ENCODE measurements around the gene CBLN4. TPM values are rescaled to one million over a fixed set of nuclear protein-coding genes. Genes with fewer than 3 reads are reported as not detected.

CBLN4 gene
- total RNA-seq: not detected in 2 replicates

DNA sequence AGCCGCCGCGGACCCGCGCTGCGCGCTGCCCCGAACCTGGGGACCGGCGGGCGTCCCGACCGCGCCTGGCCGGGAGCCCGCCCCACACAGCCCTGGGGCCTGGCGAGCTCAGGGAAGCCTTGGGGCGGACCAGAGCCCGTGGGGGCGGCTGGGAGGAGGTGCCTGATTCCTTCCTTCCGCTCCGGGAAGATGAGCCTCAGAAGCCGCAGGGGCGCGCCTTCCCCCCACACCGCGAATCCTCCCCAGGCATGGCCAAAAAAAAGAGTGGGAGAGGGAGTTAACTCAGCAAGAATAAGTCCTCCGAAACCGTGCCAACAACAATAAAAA, at the start of gene CBLN4:
TSS of gene CBLN4 (minus strand) at position 131 of the 327 bp plus-strand sequence. CDS start 1,348 bp downstream, outside the sequence.
- no peak for DNase-seq (ENCODE audit: low read depth)
- TF ChIP-seq, protein P1, sequence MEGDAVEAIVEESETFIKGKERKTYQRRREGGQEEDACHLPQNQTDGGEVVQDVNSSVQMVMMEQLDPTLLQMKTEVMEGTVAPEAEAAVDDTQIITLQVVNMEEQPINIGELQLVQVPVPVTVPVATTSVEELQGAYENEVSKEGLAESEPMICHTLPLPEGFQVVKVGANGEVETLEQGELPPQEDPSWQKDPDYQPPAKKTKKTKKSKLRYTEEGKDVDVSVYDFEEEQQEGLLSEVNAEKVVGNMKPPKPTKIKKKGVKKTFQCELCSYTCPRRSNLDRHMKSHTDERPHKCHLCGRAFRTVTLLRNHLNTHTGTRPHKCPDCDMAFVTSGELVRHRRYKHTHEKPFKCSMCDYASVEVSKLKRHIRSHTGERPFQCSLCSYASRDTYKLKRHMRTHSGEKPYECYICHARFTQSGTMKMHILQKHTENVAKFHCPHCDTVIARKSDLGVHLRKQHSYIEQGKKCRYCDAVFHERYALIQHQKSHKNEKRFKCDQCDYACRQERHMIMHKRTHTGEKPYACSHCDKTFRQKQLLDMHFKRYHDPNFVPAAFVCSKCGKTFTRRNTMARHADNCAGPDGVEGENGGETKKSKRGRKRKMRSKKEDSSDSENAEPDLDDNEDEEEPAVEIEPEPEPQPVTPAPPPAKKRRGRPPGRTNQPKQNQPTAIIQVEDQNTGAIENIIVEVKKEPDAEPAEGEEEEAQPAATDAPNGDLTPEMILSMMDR (conservative IDR thresholded peaks at IDR 0.05; ENCODE audit: low read depth, low read length): no peak
- no peak within 1 kb of the TSS for H3K4me3 ChIP-seq (ENCODE audit: low read depth, low read length)

DNA sequence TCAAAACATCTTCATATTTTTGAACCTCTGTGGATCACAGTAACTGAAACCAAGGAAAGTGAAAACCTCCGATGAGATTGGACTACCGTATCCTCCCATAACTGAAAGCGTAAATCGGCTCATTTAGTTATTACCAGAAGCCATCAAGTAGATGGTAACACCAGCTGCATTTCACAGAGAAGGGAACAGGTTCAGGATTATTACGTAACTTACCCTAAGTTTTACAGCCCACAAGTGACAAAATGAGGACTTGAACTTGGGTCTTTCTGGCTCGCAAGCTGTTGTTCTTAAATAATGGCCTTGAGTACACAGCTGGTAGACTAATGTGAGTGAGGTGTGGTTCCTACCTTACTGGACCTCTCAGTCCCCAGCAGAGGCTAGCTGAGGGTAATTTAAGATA, 37.9 kb upstream of the CBLN4 start:
- no peak overlapping the region for H3K4me3 ChIP-seq (ENCODE audit: low read depth, low read length)
- TF ChIP-seq, protein P1 (conservative IDR thresholded peaks at IDR 0.05; ENCODE audit: low read depth, low read length): no peak
- DNase-seq (ENCODE audit: low read depth): no peak

DNA sequence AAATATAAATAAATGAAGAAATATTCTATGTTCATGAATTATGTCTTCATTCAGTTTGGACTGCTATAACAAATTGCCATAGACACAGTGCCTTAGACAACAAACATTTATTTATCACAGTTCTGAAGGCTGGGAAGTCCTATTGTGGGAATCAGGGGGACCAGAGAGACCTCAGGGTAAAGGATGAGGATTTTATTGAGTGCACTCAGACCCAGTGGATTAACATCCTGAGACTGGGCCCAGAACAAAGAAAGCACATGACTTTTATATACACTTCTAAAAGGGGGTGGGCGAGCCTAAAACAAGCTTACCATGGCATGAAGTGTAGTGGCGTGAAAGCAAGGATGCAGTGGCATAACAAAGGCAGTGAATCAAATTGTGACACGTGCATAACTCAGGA, 26.9 kb upstream of the CBLN4 start:
- H3K4me3 ChIP-seq (ENCODE audit: low read depth, low read length): no peak overlapping the region
- TF ChIP-seq, protein P1 (conservative IDR thresholded peaks at IDR 0.05; ENCODE audit: low read depth, low read length): no peak
- no peak for DNase-seq (ENCODE audit: low read depth)

DNA sequence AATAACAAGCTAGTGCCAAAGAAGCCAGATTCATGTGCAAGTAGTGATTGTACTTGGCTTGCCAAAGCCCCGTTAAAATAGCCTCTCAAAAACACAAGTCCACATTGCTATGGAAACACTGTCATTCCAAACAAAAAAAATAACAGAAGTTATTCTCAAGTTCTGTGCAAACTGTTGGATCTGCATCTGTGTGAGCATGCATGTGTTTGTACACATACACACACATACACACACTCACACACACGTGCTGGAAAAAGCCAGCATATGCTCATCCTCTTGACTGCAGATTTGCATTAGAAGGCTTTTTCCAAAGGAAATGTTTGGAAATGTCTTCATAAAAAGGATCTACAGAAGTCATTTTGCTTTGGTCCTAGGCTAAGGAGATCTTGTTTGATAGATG, 13.4 kb upstream of the CBLN4 start:
- no peak for DNase-seq (ENCODE audit: low read depth)
- TF ChIP-seq, protein P1 (conservative IDR thresholded peaks at IDR 0.05; ENCODE audit: low read depth, low read length): no peak
- no peak overlapping the region for H3K4me3 ChIP-seq (ENCODE audit: low read depth, low read length)

DNA sequence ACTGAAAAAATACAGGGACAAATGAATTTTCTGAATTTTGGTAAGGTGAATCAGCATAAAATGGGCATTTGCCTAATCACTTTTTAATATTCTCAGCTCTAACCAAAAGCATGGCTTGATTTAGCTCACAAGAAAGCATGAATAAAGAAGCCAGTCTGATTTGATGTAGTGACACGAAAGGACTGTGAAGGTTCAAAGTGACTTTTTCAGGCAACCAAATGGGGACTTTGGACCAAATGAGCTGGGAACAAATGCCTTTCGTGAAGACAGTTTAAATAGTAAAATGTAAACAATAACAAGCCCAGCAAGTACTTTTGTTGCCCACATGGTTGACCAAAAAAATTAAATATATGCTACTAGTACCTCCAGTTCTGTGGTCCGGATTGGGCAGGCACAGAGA, 12.9 kb upstream of the CBLN4 start:
- TF ChIP-seq, protein P1 (conservative IDR thresholded peaks at IDR 0.05; ENCODE audit: low read depth, low read length): no peak
- DNase-seq (ENCODE audit: low read depth): no peak

DNA sequence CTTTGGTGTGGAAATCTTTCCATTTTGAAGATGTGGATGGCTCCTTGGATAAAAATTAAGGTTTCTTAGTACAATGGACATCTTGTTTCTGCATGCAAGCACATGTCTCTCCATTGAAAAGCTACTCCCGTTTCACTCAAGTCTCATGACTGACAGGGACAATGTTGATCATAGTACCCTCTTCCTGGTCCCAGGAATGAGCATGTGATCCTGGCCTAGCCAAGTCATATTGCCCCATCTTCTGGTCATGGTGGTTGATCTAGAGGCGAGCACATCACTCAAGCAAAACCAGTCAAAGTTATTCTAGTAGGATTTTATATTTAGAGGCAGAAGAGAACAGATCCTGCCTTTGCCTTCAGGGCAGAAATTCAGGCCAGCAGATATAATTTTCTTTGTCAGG, 12.2 kb upstream of the CBLN4 start:
- no peak for DNase-seq (ENCODE audit: low read depth)
- TF ChIP-seq, protein P1 (conservative IDR thresholded peaks at IDR 0.05; ENCODE audit: low read depth, low read length): no peak
- no peak overlapping the region for H3K4me3 ChIP-seq (ENCODE audit: low read depth, low read length)

More for the DNA sequence above, 12.9 kb upstream of the CBLN4 start:
- no peak overlapping the region for H3K4me3 ChIP-seq (ENCODE audit: low read depth, low read length)

DNA sequence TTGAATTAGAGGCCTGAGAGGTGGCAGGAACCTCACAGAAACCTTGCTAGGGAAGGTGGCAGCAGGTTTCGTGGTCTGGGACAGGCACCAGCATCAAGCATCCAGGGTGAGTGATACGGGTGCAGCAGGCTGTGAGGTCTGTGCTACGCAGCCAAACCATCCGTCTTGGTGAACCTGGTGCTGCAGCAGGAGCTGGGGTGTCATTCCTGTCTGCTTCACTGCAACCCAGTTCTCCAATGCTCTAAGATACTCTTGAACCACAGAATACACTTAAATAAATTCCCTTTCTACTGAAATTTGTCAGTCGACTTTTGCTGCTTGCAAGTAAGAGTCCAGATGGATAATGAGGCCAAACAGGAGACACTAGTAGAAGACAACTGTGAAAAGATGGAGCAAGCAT, 9.7 kb upstream of the CBLN4 start:
- DNase-seq (ENCODE audit: low read depth): no peak
- TF ChIP-seq, protein P1 (conservative IDR thresholded peaks at IDR 0.05; ENCODE audit: low read depth, low read length): no peak
- H3K4me3 ChIP-seq (ENCODE audit: low read depth, low read length): no peak overlapping the region

Measured in epithelial cell of proximal tubule (primary cell).